GM10266 (cell line): ENCODE measurements around the gene THAP4.
"Not testable (repeated sequence)": the region's sequence is repeated elsewhere in the genome, so short reads cannot be mapped to it uniquely, and the experiment has no call there.

ENCODE experiments used
- DNase-seq: peaks from one replicate; pipeline ENCODE4 v3.0.0; 2012; ENCODE audit errors: extremely low spot score
- TF ChIP-seq, protein P1 (sequence below): IDR thresholded peaks from 2 replicates; pipeline ENCODE4 v1.5.1; 2012; ENCODE audit warnings: mild to moderate bottlenecking, low read depth; ENCODE audit not compliant: control insufficient read depth, insufficient read depth; ENCODE audit errors: missing control alignments

THAP4 gene

DNA sequence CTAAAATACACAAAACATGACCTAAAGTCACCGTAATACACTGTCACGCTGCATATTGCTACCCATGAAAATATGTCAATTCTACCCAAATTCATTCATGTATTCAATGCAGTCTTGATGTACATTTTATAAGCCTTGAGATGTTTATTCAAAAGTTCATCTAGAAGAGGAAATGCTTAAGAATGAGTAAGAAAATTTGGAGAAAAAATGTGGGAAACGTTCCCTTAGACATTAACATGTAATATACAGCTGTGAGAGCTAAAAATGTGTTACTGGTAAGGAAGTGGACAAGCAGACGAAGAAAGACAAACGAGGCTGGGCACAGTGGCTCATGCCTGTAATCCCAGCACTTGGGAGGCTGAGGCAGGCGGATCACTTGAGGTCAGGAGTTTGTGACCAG, 37.3 kb downstream of the THAP4 start:
- no peak for DNase-seq

DNA sequence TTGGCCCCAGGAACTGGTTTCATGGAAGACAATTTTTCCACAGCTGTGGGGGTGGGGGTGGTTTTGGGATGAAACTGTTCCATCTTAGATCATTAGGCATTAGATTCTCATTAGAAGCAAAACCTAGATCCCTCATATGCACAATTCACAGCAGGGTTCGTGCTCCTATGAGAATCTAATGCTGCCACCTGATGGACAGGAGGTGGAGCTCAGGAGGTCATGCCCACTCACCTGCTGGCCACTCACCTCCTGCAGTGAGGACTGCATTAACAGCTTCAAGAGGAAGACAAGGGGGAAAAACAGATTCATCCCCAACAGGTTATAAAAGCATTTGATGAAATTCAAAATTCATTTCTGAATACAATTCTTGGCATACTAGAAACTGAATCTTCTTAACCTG, 38.5 kb downstream of the THAP4 start:
- TF ChIP-seq, protein P1, sequence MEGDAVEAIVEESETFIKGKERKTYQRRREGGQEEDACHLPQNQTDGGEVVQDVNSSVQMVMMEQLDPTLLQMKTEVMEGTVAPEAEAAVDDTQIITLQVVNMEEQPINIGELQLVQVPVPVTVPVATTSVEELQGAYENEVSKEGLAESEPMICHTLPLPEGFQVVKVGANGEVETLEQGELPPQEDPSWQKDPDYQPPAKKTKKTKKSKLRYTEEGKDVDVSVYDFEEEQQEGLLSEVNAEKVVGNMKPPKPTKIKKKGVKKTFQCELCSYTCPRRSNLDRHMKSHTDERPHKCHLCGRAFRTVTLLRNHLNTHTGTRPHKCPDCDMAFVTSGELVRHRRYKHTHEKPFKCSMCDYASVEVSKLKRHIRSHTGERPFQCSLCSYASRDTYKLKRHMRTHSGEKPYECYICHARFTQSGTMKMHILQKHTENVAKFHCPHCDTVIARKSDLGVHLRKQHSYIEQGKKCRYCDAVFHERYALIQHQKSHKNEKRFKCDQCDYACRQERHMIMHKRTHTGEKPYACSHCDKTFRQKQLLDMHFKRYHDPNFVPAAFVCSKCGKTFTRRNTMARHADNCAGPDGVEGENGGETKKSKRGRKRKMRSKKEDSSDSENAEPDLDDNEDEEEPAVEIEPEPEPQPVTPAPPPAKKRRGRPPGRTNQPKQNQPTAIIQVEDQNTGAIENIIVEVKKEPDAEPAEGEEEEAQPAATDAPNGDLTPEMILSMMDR, result peak; percentile 53
- no peak for DNase-seq

More for the DNA sequence above, 37.3 kb downstream of the THAP4 start:
- TF ChIP-seq, protein P1, result no peak

DNA sequence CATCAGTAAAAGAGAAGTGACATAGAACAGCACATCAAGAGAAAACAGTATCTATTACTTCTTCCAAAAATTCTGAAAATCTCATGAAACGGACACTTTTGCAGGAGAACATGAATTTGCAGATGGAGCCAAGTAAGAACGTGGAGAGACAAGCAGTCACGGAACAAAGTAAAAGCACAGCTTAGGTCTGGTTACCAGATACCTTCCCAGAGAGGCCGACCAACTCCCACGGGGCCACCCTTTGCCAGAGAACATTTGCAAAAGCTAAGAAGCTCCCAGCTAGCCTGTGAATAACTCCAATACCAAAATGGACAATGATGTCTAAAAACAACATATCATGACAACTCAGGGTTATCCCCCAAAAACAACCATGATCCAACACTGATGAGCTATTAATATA, 38.9 kb downstream of the THAP4 start:
- DNase-seq, result no peak
- TF ChIP-seq, protein P1, result no peak

DNA sequence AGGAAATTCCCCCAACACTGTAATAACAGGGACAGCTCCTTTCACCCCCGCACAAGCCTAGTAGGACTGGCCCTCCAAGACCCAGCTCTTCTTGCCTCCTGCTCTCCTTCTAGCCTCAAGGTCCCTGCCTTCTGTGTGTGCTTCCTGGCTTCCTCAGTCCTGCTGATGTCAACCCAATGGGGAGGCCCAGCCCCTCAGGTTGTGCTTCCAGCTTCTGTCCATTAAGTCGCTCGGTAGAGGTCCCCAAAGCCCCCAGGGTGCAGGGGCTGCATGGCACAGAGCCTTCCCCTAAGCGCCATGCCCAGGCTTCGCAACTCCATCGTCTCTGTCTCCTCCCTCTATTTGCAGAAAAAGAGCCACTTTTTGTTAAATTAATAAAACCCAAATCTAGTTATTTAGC, 39.4 kb downstream of the THAP4 start:
- no peak for DNase-seq
- TF ChIP-seq, protein P1, result no peak

DNA sequence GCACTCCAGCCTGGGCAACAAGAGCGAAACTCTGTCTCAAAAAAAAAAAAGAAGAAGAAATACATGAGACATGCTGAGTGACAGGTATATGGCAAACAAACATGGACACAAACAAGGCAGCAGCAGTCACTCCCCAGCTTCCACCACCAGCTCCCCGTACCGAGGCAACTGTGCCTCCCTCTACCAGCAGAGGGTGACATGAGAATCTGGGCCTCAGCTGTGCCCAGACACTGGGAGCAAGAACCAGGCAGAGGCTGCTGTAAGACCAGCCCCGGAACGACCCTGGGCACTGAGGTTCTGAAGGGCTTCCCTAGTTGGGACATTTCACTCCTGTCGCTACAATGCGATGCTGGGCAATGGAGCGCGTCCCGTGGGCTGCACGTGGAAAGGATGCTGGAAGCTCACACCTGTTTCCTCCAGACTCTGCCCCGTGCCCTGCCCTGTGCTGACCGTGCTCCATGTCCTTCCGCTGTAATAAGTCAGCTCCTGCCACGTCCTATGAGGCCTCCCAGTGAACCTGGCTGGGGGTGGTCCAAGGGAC, 41.3 kb downstream of the THAP4 start:
- TF ChIP-seq, protein P1, result no peak
- DNase-seq, result no peak

DNA sequence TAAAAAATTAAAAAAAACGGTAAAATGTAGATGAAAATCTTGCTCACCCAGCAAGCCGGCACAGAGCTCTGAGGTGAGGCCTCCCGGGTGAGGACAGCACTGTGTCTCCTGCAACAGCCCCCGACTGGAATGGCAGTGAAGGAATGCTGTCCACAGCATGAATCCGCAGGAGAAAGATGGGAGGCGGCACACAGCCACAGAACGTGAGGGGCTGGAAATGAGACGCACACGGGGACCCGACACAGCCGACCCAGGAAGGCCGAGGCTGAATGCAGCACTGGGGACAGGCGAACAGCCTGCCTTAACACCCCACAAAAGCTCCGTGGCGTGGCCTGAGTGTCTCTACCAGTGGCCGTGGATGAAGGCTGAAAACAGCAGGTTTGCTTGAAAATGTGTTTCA, 43.7 kb downstream of the THAP4 start:
- no peak for DNase-seq
- TF ChIP-seq, protein P1, result no peak

DNA sequence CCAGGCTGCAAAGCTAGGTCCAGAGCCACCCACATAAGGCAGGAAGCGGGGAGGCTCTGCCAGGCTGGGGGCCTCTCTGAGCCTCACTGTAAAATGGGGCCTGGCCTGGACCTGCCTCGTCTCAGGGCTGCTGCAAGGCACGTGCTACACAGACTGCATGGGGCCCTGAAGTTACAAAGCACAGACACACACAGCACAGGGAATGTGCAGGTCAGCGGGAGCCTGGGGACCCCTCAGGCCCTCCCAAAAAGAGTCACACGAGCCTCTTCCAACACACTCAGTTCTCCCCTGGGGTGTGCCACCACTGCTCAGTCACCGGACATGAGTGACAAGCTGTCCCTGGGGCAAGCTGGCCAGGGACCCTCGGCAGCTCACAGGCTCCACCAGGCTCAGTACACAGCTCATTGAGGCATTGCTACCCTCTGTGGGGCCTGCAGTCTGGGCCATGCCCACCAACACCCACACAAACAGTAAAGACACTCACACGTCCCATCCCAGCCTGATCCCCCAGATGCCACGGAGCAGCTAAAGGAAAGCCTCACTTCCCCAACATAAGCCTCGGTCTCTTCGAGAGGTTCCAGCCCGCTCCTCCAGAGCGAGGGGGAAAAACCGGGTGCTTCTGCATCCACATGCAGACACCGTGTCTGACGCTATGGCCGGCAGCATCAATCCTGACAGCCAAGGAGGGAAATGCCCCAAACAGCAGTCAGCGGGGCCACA, 44.7 kb downstream of the THAP4 start:
- DNase-seq, result no peak
- TF ChIP-seq, protein P1, result no peak

DNA sequence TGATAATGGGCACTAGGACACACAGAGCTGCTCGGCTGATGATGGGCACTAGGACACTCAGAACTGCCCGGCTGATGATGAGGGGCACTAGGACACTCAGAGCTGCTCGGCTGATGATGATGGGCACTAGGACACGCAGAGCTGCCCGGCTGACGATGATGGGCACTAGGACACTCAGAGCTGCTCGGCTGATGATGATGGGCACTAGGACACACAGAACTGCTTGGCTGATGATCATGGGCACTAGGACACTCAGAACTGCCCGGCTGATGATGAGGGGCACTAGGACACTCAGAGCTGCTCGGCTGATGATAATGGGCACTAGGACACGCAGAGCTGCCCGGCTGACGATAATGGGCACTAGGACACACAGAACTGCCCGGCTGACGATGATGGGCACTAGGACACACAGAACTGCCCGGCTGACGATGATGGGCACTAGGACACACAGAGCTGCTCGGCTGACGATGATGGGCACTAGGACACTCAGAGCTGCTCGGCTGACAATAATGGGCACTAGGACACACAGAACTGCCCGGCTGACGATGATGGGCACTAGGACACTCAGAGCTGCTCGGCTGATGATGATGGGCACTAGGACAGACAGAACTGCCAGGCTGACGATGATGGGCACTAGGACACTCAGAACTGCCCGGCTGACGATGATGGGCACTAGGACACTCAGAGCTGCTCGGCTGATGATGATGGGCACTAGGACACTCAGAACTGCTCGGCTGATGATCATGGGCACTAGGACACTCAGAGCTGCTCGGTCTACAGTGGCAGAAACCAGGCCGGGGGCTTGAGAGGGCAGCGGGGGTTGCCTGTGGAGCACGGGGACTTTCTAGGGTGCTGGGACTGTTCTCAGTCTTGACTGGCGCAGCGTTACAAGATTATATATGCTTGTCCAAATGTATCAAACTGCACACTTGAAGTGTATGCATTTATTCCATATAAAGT, 46.2 kb downstream of the THAP4 start:
- not testable (repeated sequence) for DNase-seq

DNA sequence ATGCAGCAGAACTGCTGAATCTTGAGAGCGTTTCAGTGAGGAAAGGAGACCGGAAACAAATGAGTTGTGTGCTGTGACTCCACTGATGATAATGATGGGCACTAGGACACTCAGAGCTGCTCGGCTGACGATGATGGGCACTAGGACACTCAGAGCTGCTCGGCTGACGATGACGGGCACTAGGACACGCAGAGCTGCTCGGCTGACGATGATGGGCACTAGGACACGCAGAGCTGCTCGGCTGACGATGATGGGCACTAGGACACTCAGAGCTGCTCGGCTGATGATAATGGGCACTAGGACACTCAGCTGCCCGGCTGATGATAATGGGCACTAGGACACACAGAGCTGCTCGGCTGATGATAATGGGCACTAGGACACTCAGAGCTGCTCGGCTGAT, 47.1 kb downstream of the THAP4 start:
- DNase-seq, result not testable (repeated sequence)
